ENCODE results near the gene FBXO38. TPM values are rescaled to one million over a fixed set of nuclear protein-coding genes. Genes with fewer than 3 reads are reported as not detected.

FBXO38 gene
- total RNA-seq, 1 donor = 69.8 TPM

DNA sequence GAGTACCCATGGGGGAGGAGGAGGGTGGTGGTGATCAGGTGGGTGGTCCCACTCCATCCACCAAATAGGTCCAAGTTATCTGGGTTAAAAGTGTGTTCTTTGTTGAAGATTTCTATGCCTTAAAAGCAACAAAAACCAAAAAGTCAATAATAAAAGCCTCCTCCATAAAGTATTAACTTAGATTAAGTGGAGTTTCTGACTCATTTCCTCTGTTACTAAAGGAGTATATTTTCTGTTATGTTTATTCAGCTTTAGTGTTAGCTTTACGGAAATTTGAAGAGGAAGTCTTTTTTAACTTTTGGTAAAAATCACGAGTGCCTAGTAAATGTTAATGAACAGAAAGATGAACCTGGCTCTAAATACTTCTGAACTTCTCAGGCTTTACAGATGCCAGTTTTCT, 17.8 kb downstream of the FBXO38 start:
- H3K9me3 ChIP-seq (ENCODE audit: low read depth, low read length) = no peaks in the 10 kb centered on the region
- H3K4me1 ChIP-seq (ENCODE audit: insufficient read depth, low read length) = peaks cover 11% of the 10 kb centered on the region
- DNase-seq (ENCODE audit: insufficient read length, low spot score, missing footprints) = no peak
- H3K36me3 ChIP-seq (ENCODE audit: insufficient read depth, low read length) = peaks cover 37% of the 10 kb centered on the region
- no peak overlapping the region for H2AFZ ChIP-seq (ENCODE audit: low read length)
- H4K20me1 ChIP-seq (ENCODE audit: insufficient read depth, low read length) = peaks cover 3% of the 10 kb centered on the region
- peaks cover 24% of the 10 kb centered on the region for H3K79me2 ChIP-seq (ENCODE audit: insufficient read depth, low read length)
- H3K4me2 ChIP-seq (ENCODE audit: insufficient read depth, low read length) = peak overlapping the region; percentile 55
- TF ChIP-seq CTCF (IDR thresholded peaks at IDR 0.05; ENCODE audit: extremely low read depth, low read depth, low read length) = no peak
- no peaks in the 10 kb centered on the region for H3K27me3 ChIP-seq (ENCODE audit: insufficient read depth, low read length)
- H3K27ac ChIP-seq (ENCODE audit: low read depth, low read length) = peak overlapping the region; percentile 72
- H3K4me3 ChIP-seq (ENCODE audit: insufficient read depth, low read length) = no peak overlapping the region

- Histone ChIP-seq H3K4me1 (ENCODE audit: insufficient read depth, low read length) (peaks cover 11% of the 10 kb centered on the region), H3K9me3 (ENCODE audit: low read depth, low read length) (no peaks in the 10 kb centered on the region), H3K27me3 (ENCODE audit: insufficient read depth, low read length) (no peaks in the 10 kb centered on the region), H3K36me3 (ENCODE audit: insufficient read depth, low read length) (peaks cover 48% of the 10 kb centered on the region), H3K4me2 (ENCODE audit: insufficient read depth, low read length) (no peak overlapping the region), H3K79me2 (ENCODE audit: insufficient read depth, low read length) (peaks cover 14% of the 10 kb centered on the region), H2AFZ (ENCODE audit: low read length) (no peak overlapping the region), H3K27ac (ENCODE audit: low read depth, low read length) (no peak overlapping the region), H3K4me3 (ENCODE audit: insufficient read depth, low read length) (no peak overlapping the region), H4K20me1 (ENCODE audit: insufficient read depth, low read length) (peaks cover 3% of the 10 kb centered on the region)
- no peak for DNase-seq (ENCODE audit: insufficient read length, low spot score, missing footprints)
- no peak for TF ChIP-seq CTCF (IDR thresholded peaks at IDR 0.05; ENCODE audit: extremely low read depth, low read depth, low read length)
Measured at GRCh38 chr5:148403344-148403743, 19.6 kb downstream of the FBXO38 start.

DNA sequence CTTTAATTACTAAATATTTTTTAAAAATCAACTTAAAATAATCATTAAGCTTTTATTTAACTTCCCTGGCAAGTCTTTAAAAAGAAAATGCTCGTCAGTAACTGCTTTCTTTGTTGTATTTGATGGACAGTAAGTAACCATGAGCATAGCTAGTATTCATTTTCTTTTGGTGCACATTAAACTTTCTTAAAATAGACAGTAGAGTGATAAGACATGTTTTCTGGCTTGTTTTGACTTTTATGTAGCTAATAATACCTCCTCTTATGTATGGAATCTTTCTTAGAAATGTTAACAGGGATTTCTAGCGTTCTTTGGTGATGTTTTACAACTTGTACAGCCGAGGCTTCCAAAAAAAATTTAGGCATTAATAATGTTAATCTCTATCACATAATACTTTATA, 22.6 kb downstream of the FBXO38 start:
- H2AFZ ChIP-seq (ENCODE audit: low read length) = no peak overlapping the region
- H3K9me3 ChIP-seq (ENCODE audit: low read depth, low read length) = no peaks in the 10 kb centered on the region
- H4K20me1 ChIP-seq (ENCODE audit: insufficient read depth, low read length) = peaks cover 3% of the 10 kb centered on the region
- DNase-seq (ENCODE audit: insufficient read length, low spot score, missing footprints) = no peak
- H3K79me2 ChIP-seq (ENCODE audit: insufficient read depth, low read length) = peaks cover 12% of the 10 kb centered on the region
- peaks cover 6% of the 10 kb centered on the region for H3K4me1 ChIP-seq (ENCODE audit: insufficient read depth, low read length)
- no peak overlapping the region for H3K27ac ChIP-seq (ENCODE audit: low read depth, low read length)
- H3K27me3 ChIP-seq (ENCODE audit: insufficient read depth, low read length) = no peaks in the 10 kb centered on the region
- no peak overlapping the region for H3K4me3 ChIP-seq (ENCODE audit: insufficient read depth, low read length)
- no peak for TF ChIP-seq CTCF (IDR thresholded peaks at IDR 0.05; ENCODE audit: extremely low read depth, low read depth, low read length)
- no peak overlapping the region for H3K4me2 ChIP-seq (ENCODE audit: insufficient read depth, low read length)
- H3K36me3 ChIP-seq (ENCODE audit: insufficient read depth, low read length) = peaks cover 73% of the 10 kb centered on the region

DNA sequence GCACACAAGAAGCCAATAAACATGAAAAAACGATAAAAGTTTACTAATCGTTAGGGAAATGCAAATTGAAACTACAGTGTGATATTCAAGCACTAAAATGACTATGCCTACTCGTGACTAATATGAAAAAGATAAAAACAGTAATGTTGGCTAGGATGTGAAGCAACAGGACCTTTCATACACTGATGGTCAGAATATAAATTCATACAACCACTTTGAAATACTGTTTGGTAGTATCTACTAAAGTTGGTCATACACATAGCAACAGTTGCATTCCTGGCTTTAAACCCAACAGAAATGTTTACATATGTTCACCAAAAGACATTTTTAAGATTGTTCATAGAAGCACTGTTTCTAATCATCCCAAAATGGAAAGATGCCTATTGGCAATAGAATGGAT, 24.3 kb downstream of the FBXO38 start:
- Histone ChIP-seq H3K9me3 (ENCODE audit: low read depth, low read length) (no peaks in the 10 kb centered on the region), H3K79me2 (ENCODE audit: insufficient read depth, low read length) (peaks cover 6% of the 10 kb centered on the region), H4K20me1 (ENCODE audit: insufficient read depth, low read length) (no peaks in the 10 kb centered on the region), H3K4me2 (ENCODE audit: insufficient read depth, low read length) (no peak overlapping the region), H3K27ac (ENCODE audit: low read depth, low read length) (no peak overlapping the region), H3K27me3 (ENCODE audit: insufficient read depth, low read length) (no peaks in the 10 kb centered on the region), H3K36me3 (ENCODE audit: insufficient read depth, low read length) (peaks cover 78% of the 10 kb centered on the region), H3K4me1 (ENCODE audit: insufficient read depth, low read length) (no peaks in the 10 kb centered on the region), H3K4me3 (ENCODE audit: insufficient read depth, low read length) (no peak overlapping the region), H2AFZ (ENCODE audit: low read length) (no peak overlapping the region)
- no peak for DNase-seq (ENCODE audit: insufficient read length, low spot score, missing footprints)
- no peak for TF ChIP-seq CTCF (IDR thresholded peaks at IDR 0.05; ENCODE audit: extremely low read depth, low read depth, low read length)
